ENCODE measurements around the gene ASPRV1. TPM values are rescaled to one million over a fixed set of nuclear protein-coding genes. Genes with fewer than 3 reads are reported as not detected.

ASPRV1 gene
- total and polyA plus RNA-seq, 5 donors, result 0.79 to 1.2 (median 1.1) TPM

DNA sequence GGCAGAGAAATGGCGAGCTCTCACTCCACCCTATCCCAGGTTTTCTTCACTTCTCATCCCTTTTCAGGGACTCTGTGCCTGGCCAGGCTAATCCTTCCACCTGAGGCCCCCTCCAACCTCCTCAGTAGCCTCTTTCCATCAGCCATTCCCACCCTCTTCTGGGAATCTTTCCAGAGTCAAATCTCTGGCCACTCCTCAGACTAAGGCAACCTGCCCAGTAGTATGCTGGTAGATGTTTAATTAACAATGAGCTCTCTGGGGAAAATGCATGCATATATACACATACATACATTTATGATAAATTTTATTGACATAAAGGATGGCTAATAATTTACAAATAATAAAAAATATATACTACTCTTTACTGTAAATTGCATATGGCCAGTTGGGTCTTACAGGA lies 11.4 kb upstream of the ASPRV1 start:
- WGBS, result 90% methylated on average over 1 of the region's 1 CpG
- intact Hi-C loops (cut with DNase I), result no loop called here
- Histone ChIP-seq H3K27ac (ENCODE audit: low read length) (no peak overlapping the region), H3K4me1 (ENCODE audit: control insufficient read depth, insufficient read depth, low read length) (no peaks in the 10 kb centered on the region), H3K27me3 (ENCODE audit: control insufficient read depth, insufficient read depth) (no peaks in the 10 kb centered on the region), H3K9me3 (ENCODE audit: control insufficient read depth, low read length) (no peaks in the 10 kb centered on the region), H3K4me3 (ENCODE audit: low read length) (no peak overlapping the region)
- ATAC-seq (no peak), DNase-seq (no peak)

DNA sequence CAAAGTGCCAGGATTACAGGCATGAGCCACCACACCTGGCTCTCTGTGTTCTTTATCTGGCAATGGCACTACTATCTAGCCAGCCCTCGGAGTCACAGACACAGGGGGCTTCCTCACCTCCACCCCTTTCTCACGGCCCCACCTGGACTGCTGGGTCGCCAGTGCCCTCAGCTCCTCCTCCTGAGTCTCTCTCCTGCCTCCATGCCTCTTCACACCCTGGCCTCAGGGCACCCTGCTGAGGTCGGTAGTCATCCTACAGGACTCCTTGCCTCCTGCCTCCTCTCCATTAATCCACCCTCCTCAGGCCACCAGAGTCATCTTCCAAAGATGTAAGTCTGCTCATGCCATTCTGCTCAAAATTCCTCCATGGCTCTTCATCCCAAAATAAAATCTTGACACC lies 8.6 kb upstream of the ASPRV1 start:
- WGBS, result 66% methylated on average over 4 of the region's 4 CpGs
- no peak for DNase-seq
- H3K4me1 ChIP-seq (ENCODE audit: control insufficient read depth, insufficient read depth, low read length), result no peaks in the 10 kb centered on the region
- no peaks in the 10 kb centered on the region for H3K27me3 ChIP-seq (ENCODE audit: control insufficient read depth, insufficient read depth)
- peak in 1 of 2 donors; percentile 21 for ATAC-seq
- intact Hi-C loops (cut with DNase I), result no loop called here
- H3K9me3 ChIP-seq (ENCODE audit: control insufficient read depth, low read length), result no peaks in the 10 kb centered on the region
- H3K27ac ChIP-seq (ENCODE audit: low read length), result no peak overlapping the region
- no peak overlapping the region for H3K4me3 ChIP-seq (ENCODE audit: low read length)

DNA sequence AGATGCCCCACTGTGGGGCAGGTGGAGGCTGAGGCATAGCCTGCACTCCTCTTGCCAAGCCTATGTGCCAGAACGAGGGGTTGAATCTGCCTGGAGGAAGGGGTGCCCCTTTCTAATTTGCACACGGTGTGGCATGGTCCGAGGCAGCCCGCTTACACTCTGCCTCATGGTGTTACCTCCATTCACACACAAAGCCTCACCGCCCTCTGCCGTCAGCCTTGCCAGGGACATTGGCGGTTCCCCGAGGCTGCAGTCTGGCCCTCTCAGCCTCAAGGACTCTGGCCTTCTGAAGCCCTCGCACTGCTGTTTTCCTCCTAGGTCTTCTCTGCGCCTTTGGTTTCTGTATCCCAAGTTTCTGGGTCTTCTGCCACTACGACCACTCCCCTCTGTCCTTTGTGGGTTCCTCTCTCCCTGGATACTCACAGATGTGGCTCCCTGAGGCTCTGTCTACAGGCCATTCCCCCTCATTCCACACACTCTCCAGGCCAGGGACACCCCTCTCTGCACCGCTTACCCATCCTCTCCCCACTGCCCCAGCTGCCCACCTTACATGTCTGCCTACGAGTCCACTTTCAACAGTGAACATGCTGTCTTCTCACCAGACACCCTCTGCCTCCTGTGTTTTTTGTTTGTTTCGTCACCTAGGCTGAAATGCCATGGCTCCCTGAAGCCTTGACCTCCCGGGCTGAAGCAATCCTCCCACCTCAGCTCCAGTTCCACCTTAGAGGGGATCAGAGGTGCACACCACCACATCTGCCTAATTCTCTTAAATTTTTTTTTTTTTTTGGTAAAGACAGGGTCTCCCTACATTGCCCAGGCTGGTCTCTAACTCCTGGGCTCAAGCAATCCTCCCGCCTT lies 7.9 kb upstream of the ASPRV1 start:
- no peaks in the 10 kb centered on the region for H3K4me1 ChIP-seq (ENCODE audit: control insufficient read depth, insufficient read depth, low read length)
- DNase-seq (no peak), ATAC-seq (no peak)
- intact Hi-C loops (cut with DNase I), result no loop called here
- WGBS, result 87% methylated on average over 16 of the region's 16 CpGs
- H3K27me3 ChIP-seq (ENCODE audit: control insufficient read depth, insufficient read depth), result no peaks in the 10 kb centered on the region
- H3K4me3 ChIP-seq (ENCODE audit: low read length), result no peak overlapping the region
- no peak overlapping the region for H3K27ac ChIP-seq (ENCODE audit: low read length)
- H3K9me3 ChIP-seq (ENCODE audit: control insufficient read depth, low read length), result no peaks in the 10 kb centered on the region

DNA sequence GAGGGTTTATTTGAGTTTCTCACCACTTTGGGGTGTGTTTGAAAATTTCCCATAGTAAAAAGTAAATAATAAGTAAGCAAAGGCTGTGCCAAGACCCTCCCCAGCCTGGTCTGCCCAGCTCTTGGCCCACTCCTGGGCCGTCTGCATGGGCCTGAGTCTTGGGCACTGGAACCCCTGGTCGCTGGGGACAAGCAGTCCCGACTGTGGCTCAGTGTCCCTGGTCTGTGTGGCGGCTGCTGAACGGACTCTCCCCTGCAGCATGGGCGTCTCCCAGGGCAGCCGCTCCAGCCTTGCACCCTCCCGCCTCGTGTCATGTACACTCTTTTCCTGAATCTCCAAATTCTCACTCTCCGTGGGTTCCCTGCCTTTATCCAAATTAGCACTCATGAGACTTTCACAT lies 7.2 kb upstream of the ASPRV1 start:
- no peaks in the 10 kb centered on the region for H3K9me3 ChIP-seq (ENCODE audit: control insufficient read depth, low read length)
- H3K4me1 ChIP-seq (ENCODE audit: control insufficient read depth, insufficient read depth, low read length), result no peaks in the 10 kb centered on the region
- no peaks in the 10 kb centered on the region for H3K27me3 ChIP-seq (ENCODE audit: control insufficient read depth, insufficient read depth)
- intact Hi-C loops (cut with DNase I), result no loop called here
- 88% methylated on average over 10 of the region's 10 CpGs for WGBS
- DNase-seq, result no peak
- H3K4me3 ChIP-seq (ENCODE audit: low read length), result no peak overlapping the region
- ATAC-seq, result peak in 1 of 2 donors; percentile 14
- no peak overlapping the region for H3K27ac ChIP-seq (ENCODE audit: low read length)

DNA sequence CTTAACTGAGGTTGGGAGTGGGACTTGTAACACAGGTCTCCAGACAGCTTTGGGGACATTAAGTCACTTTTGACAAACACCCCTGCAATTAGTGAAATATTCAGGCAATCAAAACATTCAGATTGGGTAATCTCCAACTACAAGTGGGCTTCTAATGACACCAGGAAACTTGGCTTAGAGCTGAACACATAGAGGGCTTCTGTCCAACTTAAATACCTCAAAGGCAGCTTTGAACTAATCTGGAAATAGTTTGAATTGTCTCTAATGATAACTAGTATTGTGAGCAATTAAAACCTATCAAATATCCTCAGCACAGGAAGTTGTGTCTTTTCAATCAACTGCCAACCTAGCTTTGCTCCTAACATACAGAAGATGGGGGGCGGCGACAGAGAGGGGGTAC lies 5.1 kb upstream of the ASPRV1 start:
- no peak for DNase-seq
- 97% methylated on average over 2 of the region's 2 CpGs for WGBS
- no peak overlapping the region for H3K4me3 ChIP-seq (ENCODE audit: low read length)
- ATAC-seq, result no peak
- H3K9me3 ChIP-seq (ENCODE audit: control insufficient read depth, low read length), result no peaks in the 10 kb centered on the region
- intact Hi-C loops (cut with DNase I), result no loop called here
- H3K4me1 ChIP-seq (ENCODE audit: control insufficient read depth, insufficient read depth, low read length), result no peaks in the 10 kb centered on the region
- H3K27me3 ChIP-seq (ENCODE audit: control insufficient read depth, insufficient read depth), result no peaks in the 10 kb centered on the region
- H3K27ac ChIP-seq (ENCODE audit: low read length), result no peak overlapping the region

DNA sequence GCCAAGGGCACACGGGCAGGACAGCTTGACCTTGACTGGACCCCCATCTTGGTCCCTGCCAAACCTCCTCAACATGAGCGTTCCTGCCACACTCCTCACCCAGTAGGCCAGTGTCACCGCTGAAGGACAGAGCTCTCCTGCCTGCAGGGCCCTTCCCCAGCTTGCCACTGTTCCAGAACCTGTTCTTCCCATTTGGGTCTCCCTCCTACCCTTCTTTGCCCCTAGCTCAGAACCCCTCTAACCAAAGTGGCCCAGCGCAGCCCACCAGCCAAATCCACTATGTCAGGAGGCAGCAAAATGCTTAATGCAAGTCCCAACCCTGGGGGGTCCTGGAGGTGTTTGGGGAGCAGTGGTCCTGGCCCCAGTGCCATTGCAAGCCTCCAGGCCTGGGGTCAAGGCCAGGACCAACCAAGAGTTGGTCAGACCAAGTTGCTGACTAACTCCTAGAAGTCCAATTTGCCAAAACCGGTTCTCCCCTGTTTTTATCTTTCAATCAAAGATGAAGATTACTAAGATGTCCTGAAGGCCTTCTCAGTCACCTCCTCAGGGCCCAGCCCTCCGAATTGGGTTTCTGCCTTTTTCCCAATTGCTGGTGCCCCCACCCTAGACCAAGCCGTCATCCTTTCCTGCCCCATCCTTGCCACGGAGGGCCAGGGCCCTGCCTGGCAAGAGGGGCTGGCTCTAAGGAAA lies 4.5 kb upstream of the ASPRV1 start:
- no peaks in the 10 kb centered on the region for H3K27me3 ChIP-seq (ENCODE audit: control insufficient read depth, insufficient read depth)
- H3K27ac ChIP-seq (ENCODE audit: low read length), result no peak overlapping the region
- DNase-seq (no peak), ATAC-seq (no peak)
- no peaks in the 10 kb centered on the region for H3K9me3 ChIP-seq (ENCODE audit: control insufficient read depth, low read length)
- H3K4me1 ChIP-seq (ENCODE audit: control insufficient read depth, insufficient read depth, low read length), result no peaks in the 10 kb centered on the region
- no peak overlapping the region for H3K4me3 ChIP-seq (ENCODE audit: low read length)
- intact Hi-C loops (cut with DNase I), result no loop called here
- 93% methylated on average over 8 of the region's 8 CpGs for WGBS

DNA sequence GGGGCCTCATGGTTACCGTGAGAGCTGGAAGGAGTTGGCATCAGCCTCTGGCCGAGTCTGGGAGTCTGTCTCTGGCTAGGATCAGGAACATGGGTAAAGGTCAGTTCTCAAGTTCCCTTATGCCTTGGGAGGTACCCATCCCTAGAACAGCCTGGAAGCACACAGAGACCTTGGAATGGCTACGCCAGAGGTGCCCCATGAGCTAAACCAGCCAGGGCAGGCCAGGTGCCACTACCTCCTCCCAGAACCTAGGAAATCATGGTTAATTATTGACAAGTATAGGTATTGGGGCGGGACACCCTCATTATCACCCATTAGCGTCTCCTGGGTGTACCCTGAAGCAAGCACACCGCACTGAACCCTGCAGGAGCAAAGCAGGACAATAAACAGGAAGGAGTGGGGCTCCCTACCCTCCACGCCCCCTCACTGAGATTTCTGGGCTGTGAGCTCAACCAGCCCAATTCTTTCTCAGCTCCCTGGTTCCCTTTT lies 3.0 kb upstream of the ASPRV1 start:
- no peaks in the 10 kb centered on the region for H3K27me3 ChIP-seq (ENCODE audit: control insufficient read depth, insufficient read depth)
- DNase-seq (no peak), ATAC-seq (peak in 1 of 2 donors; percentile 25)
- H3K4me1 ChIP-seq (ENCODE audit: control insufficient read depth, insufficient read depth, low read length), result no peaks in the 10 kb centered on the region
- 90% methylated on average over 7 of the region's 7 CpGs for WGBS
- no peaks in the 10 kb centered on the region for H3K9me3 ChIP-seq (ENCODE audit: control insufficient read depth, low read length)
- H3K4me3 ChIP-seq (ENCODE audit: low read length), result no peak overlapping the region
- intact Hi-C loops (cut with DNase I), result no loop called here
- H3K27ac ChIP-seq (ENCODE audit: low read length), result no peak overlapping the region

DNA sequence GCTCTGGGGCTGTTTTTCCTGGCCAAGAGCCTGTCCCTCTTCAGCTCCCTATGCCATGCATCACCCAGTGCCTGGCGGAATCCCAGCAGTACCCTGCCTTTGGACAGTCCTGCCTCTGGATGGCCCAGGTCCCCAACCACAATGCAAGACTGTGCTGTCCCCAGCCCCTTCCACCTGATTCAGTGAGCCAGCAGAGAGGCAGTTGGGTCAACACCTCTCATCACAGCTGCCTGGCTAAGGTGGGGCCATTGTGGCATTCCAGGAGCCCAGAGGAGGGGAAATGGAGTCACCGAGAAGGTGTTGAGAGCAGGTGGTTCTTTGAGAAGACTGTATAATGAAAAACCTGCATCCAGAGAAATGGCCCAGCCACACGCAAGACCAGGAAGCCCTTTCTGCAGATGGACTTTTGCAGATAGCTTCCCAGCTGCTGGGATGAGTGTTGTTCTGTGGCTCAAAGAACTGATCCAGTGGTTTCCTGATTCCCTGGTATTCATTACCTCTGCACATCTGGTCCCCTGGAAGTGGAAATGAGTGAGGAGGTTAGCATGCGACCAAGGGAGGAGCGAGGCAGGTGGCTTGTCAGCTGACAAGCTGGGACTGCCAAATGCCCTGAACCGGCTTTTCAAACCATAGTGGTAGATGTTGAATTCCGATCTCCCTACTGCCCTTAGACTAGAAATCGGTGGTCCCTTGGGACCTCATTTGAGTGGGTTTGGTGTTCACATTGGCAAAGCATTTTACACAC lies 1.7 kb upstream of the ASPRV1 start:
- no peaks in the 10 kb centered on the region for H3K9me3 ChIP-seq (ENCODE audit: control insufficient read depth, low read length)
- intact Hi-C loops (cut with DNase I), result no loop called here
- WGBS, result 98% methylated on average over 8 of the region's 8 CpGs
- H3K4me1 ChIP-seq (ENCODE audit: control insufficient read depth, insufficient read depth, low read length), result no peaks in the 10 kb centered on the region
- no peak overlapping the region for H3K4me3 ChIP-seq (ENCODE audit: low read length)
- DNase-seq (no peak), ATAC-seq (no peak)
- H3K27ac ChIP-seq (ENCODE audit: low read length), result no peak overlapping the region
- H3K27me3 ChIP-seq (ENCODE audit: control insufficient read depth, insufficient read depth), result no peaks in the 10 kb centered on the region

DNA sequence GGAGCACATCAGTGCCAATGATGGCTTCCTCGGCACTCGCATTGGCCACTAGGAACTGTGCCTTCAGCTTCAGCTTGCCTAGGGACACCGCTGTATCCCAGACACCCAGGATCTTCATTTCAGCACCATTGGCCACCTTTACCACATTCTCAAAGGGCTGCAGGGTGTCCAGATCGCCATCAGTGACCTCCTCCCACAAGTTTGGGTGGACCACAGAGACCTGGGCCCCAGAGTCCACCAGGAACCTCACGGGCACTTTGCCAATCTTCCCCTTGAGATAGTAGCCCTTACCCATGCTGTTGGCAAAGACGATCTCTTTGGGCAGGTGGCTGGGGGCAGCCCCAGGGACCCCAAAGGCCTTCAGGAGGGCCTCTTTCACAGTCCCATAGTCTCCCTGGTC lies 610 bp downstream of the ASPRV1 start:
- ATAC-seq, result no peak
- intact Hi-C loops (cut with DNase I), result no loop called here
- Histone ChIP-seq H3K4me1 (ENCODE audit: control insufficient read depth, insufficient read depth, low read length) (no peaks in the 10 kb centered on the region), H3K4me3 (ENCODE audit: low read length) (no peak overlapping the region), H3K9me3 (ENCODE audit: control insufficient read depth, low read length) (no peaks in the 10 kb centered on the region), H3K27ac (ENCODE audit: low read length) (no peak overlapping the region), H3K27me3 (ENCODE audit: control insufficient read depth, insufficient read depth) (no peaks in the 10 kb centered on the region)
- WGBS, result 97% methylated on average over 6 of the region's 6 CpGs
- no peak for DNase-seq

DNA sequence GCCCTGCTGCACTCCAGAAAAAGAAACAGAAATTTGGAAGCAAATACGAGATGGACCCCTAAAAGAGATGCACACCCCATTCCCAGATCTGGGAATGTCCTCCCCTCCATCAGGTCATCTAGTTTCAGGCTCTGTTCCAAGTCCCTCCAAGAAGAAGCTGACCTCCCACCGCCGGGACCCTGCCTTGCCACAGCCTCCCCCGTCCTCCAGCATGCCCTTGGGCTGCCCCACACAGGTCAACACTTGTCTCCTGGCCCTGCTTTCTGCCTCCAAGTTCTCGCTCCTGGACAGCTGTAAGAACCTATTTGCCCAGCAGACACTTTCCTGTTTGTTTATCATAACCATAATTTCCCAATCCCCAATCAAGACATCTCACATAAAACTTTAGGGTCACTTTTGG lies 2.0 kb downstream of the ASPRV1 start:
- WGBS, result 83% methylated on average over 5 of the region's 5 CpGs
- intact Hi-C loops (cut with DNase I), result no loop called here
- H3K4me3 ChIP-seq (ENCODE audit: low read length), result no peak overlapping the region

DNA sequence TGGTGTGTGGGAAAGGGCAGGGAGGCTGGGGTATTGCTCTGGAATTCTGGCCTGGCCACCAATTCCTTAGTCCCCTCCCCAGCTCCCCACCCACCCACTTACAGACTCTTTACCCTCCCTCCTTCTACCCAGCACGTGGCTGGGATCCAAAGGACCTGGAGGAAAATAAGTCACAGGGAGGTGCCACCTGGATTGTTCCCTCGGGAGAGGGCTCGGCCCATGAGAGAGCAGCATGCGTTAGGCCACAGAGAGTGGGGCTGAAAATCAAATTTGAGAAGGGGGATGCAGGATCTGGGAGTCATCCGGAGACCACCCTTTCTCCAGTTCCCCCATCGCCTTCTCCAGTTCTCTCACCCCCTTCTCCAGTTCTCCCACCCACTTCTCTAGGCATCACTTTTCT lies 3.0 kb downstream of the ASPRV1 start:
- ATAC-seq (no peak), DNase-seq (no peak)
- Histone ChIP-seq H3K27me3 (ENCODE audit: control insufficient read depth, insufficient read depth) (no peaks in the 10 kb centered on the region), H3K9me3 (ENCODE audit: control insufficient read depth, low read length) (no peaks in the 10 kb centered on the region), H3K4me3 (ENCODE audit: low read length) (no peak overlapping the region), H3K27ac (ENCODE audit: low read length) (no peak overlapping the region), H3K4me1 (ENCODE audit: control insufficient read depth, insufficient read depth, low read length) (no peaks in the 10 kb centered on the region)
- intact Hi-C loops (cut with DNase I), result no loop called here
- 77% methylated on average over 6 of the region's 6 CpGs for WGBS

More for the DNA sequence above, 2.0 kb downstream of the ASPRV1 start:
- DNase-seq (no peak), ATAC-seq (no peak)
- Histone ChIP-seq H3K9me3 (ENCODE audit: control insufficient read depth, low read length) (no peaks in the 10 kb centered on the region), H3K27ac (ENCODE audit: low read length) (no peak overlapping the region), H3K4me1 (ENCODE audit: control insufficient read depth, insufficient read depth, low read length) (no peaks in the 10 kb centered on the region), H3K27me3 (ENCODE audit: control insufficient read depth, insufficient read depth) (no peaks in the 10 kb centered on the region)
